Astrocyte of the cerebellum (primary cell): ENCODE data around the gene PPP2R2B.
A peak's percentile ranks its signal among the peaks of the same experiment; 100 is the strongest.

ENCODE experiments used
- DNase-seq: peaks from one replicate; pipeline ENCODE4 v3.0.0-alpha.2; 2011; ENCODE audit warnings: low read depth
- H3K4me3 ChIP-seq: 2 replicates; pipeline ENCODE4 v1.5.1; 2011; ENCODE audit warnings: mild to moderate bottlenecking, low read depth, low read length, moderate library complexity
- in situ Hi-C: cut with HindIII; loops from 2 replicates; pipeline ENCODE4 v1.10.0; 2017; ENCODE audit warnings: low sequenced_read_pairs
- TF ChIP-seq, protein P1 (sequence below): IDR thresholded peaks from 2 replicates; pipeline ENCODE4 v1.5.1; 2012; ENCODE audit warnings: low read length, low read depth, moderate library complexity, mild to moderate bottlenecking; ENCODE audit errors: missing control alignments

PPP2R2B gene

DNA sequence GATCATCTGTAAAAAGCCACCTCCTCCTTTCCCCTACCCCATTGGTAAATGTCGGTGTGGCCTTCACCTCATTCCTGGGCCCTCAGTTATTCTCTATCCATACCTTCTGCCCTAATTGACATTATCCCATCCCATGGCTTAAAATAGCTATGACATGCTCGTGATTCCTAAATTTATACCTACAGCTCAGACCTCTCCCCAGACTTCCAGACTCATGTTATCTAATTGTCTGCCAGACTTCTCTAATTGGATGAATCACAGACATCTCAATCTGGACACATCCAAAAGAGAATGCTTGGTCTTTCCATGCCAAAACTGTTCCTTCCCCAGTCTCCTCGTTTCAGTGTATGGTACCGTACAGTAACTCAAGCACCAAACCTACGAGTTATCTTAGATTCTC lies 249.6 kb downstream of the PPP2R2B start:
- in situ Hi-C loops, result no loop called here
- TF ChIP-seq, protein P1, sequence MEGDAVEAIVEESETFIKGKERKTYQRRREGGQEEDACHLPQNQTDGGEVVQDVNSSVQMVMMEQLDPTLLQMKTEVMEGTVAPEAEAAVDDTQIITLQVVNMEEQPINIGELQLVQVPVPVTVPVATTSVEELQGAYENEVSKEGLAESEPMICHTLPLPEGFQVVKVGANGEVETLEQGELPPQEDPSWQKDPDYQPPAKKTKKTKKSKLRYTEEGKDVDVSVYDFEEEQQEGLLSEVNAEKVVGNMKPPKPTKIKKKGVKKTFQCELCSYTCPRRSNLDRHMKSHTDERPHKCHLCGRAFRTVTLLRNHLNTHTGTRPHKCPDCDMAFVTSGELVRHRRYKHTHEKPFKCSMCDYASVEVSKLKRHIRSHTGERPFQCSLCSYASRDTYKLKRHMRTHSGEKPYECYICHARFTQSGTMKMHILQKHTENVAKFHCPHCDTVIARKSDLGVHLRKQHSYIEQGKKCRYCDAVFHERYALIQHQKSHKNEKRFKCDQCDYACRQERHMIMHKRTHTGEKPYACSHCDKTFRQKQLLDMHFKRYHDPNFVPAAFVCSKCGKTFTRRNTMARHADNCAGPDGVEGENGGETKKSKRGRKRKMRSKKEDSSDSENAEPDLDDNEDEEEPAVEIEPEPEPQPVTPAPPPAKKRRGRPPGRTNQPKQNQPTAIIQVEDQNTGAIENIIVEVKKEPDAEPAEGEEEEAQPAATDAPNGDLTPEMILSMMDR, result no peak
- H3K4me3 ChIP-seq, result no peak overlapping the region
- no peak for DNase-seq

DNA sequence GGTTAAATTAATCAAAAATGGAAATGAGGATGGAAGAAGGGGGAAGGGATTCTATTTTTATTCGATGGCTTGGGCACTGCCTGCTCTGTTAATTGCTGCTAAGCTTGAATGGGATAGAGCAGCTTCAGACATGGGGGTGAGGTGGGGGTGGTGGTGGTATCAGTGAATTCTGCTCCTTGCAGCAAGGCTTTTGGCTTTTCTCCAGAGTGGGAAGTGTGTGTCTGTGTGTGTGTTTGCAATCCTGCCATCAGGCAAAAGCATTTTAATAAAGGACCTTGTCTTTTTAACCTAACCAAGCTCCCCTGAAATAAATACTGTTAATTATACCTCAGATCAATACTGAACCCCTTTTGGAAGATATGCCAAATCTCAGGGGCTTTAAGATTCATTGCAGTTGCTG lies 251.6 kb downstream of the PPP2R2B start:
- no peak for DNase-seq
- TF ChIP-seq, protein P1, result no peak
- in situ Hi-C loops, result no loop called here
- H3K4me3 ChIP-seq, result no peak overlapping the region

DNA sequence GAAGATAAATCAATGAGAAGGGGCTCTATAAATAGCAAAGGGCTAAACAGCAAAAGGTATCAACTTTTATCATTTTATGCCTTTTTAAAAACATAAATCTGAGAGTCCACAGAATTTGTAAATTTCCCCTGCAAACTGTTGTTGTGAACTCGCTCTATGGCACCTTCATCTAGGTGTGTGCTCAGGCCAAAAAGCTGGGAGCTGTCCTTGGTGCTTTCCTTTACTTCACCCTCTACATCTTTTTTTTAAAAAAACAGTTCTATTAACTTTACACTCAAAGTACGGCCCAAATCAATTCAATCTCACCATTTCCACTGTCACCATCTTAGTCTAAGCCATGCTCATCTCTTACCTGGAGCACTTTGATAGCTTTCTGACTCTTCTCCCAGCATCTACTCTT lies 254.4 kb downstream of the PPP2R2B start:
- in situ Hi-C loops, result no loop called here

DNA sequence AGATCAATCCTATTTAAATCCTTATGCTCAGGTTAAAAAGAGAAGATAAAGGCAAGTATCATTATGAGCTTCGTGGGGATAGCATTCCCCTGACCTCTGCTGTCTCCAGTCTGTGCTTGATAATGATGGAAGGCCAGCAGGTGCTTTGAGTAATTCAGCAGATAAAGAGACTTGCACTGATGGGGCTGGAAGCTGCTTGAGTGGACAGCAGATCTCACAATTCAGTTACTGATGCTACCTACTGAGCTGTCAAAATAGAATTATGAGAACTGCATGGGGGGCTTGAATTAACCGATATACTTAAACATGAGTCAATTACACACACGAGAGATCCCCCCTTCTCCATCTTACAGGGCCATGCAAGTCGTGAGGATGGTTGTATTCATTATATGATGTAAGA lies 254.9 kb downstream of the PPP2R2B start:
- in situ Hi-C loops, result no loop called here
- TF ChIP-seq, protein P1, result no peak
- H3K4me3 ChIP-seq, result no peak overlapping the region
- no peak for DNase-seq

More for the DNA sequence above, 254.4 kb downstream of the PPP2R2B start:
- H3K4me3 ChIP-seq, result no peak overlapping the region
- TF ChIP-seq, protein P1, result no peak
- DNase-seq, result no peak

DNA sequence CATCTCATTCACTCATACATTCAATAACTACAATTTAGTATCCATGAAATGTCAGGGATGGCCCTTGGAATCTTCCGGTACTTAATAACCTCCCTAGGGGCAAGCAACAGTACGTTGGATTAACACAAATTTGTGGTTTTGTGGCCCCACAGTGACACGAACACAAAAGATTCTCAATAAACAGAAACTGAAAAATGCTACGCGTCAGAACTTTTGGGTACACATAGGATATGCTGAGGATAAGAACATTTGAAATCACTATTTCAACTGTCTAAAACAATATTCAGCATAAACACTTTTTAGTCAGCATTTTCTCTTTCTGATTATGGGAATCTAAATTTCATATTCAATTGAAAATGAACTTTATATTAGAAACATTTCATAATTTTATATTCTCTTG lies 255.5 kb downstream of the PPP2R2B start:
- H3K4me3 ChIP-seq, result no peak overlapping the region
- no peak for DNase-seq
- TF ChIP-seq, protein P1, result no peak
- in situ Hi-C loops, result no loop called here

DNA sequence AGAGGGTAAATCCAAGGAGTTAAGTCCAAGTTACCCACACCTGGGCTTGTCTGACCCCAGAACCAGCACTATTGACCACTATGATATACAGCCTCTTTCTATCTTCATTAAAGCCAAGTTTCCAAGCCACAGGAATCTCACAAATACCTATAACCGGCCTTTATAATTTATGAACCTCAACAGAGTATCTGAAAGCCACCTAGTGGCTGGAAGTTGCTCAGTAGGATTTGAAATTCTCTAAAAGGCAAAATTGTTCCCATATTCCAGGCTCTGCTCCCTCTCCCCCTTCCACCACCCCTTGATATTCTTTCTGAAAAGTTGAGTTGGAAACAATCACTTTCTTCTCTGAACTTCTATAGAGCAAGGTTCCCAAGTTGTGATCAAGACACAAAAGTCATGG lies 256.2 kb downstream of the PPP2R2B start:
- in situ Hi-C loops, result no loop called here
- TF ChIP-seq, protein P1, result peak; percentile 52
- H3K4me3 ChIP-seq, result no peak overlapping the region
- DNase-seq, result no peak

DNA sequence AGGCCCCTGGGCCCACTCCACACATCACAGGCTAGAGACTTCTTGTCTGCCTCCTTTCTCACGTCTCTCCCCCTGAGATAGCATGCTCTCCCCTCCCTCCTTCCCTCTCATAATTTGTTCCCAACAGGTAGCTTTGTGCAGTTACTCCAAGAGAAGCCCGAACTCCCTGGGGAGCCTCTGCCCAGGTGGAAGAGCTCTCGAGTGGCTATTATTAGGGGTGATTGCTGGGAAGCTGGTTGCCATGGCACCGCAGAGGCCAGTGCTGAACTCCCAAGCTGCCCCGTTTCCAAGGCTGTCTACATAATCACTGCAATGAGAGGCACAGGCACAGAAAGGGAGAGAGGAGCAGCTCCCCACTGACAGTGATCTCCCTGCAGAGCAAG lies 257.9 kb downstream of the PPP2R2B start:
- no peak overlapping the region for H3K4me3 ChIP-seq
- TF ChIP-seq, protein P1, result no peak
- in situ Hi-C loops, result no loop called here
- DNase-seq, result no peak
